Measurements from ENCODE around the gene DDIT3. TPM values are rescaled to one million over a fixed set of nuclear protein-coding genes. Genes with fewer than 3 reads are reported as not detected.
"Not testable (repeated sequence)": the region's sequence is repeated elsewhere in the genome, so short reads cannot be mapped to it uniquely, and the experiment has no call there.

Gene DDIT3
- total RNA-seq, 2 donors from 2014 or later = 9.9 to 12.4 TPM

DNA sequence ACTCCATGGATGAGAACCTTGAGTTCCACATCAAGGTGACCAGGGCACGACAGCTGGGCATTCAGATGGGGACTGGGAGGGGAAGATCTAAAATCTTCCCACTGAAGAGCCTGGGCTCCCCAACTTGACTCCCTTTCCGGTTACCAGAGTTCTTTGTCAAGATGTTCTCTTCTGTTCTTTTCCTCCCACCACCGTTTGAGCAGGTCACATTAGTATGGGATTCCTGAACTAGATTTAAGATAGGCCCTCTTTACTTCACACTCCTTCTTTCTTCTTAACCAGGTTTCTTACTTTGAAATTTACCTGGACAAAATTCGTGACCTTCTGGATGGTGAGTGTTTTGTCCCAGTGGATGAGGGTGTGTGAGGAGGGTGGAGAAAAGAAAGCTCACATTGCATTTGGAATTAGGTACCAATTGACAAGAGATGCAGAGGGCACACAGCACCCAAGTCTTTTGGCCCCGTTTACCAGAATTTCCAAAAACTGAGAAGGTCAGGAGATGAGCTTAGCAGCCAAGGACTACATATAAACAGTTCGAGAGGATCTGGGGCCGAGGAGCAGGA lies 43.9 kb upstream of the DDIT3 start:
- H3K36me3 Mint-ChIP-seq (ENCODE audit: low read depth) = peaks cover 8% of the 10 kb centered on the region
- no peak overlapping the region for H3K4me3 ChIP-seq (ENCODE audit: low read length)
- no peak overlapping the region for H3K27ac ChIP-seq (ENCODE audit: low read depth, low read length)
- H3K27me3 ChIP-seq (ENCODE audit: control insufficient read depth, insufficient read depth, low read length, poor library complexity, severe bottlenecking) = no peaks in the 10 kb centered on the region
- H3K9me3 Mint-ChIP-seq = no peaks in the 10 kb centered on the region
- no peak overlapping the region for H3K9ac ChIP-seq (ENCODE audit: extremely low read depth, low read length, poor library complexity, severe bottlenecking)
- TF ChIP-seq, protein P1, sequence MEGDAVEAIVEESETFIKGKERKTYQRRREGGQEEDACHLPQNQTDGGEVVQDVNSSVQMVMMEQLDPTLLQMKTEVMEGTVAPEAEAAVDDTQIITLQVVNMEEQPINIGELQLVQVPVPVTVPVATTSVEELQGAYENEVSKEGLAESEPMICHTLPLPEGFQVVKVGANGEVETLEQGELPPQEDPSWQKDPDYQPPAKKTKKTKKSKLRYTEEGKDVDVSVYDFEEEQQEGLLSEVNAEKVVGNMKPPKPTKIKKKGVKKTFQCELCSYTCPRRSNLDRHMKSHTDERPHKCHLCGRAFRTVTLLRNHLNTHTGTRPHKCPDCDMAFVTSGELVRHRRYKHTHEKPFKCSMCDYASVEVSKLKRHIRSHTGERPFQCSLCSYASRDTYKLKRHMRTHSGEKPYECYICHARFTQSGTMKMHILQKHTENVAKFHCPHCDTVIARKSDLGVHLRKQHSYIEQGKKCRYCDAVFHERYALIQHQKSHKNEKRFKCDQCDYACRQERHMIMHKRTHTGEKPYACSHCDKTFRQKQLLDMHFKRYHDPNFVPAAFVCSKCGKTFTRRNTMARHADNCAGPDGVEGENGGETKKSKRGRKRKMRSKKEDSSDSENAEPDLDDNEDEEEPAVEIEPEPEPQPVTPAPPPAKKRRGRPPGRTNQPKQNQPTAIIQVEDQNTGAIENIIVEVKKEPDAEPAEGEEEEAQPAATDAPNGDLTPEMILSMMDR (conservative IDR thresholded peaks at IDR 0.05) = no peak
- H3K27ac Mint-ChIP-seq = no peak overlapping the region
- no peak for DNase-seq
- H3K36me3 ChIP-seq (ENCODE audit: control insufficient read depth, insufficient read depth, low read length) = no peaks in the 10 kb centered on the region
- no peaks in the 10 kb centered on the region for H3K4me1 Mint-ChIP-seq
- H3K27me3 Mint-ChIP-seq (ENCODE audit: insufficient read depth) = no peaks in the 10 kb centered on the region
- no peak overlapping the region for H3K4me3 Mint-ChIP-seq
- 90 to 95% methylated on average over 6 to 7 of the region's 7 CpGs for WGBS, 2 experiments (ENCODE audit: insufficient coverage in 1 of 2, insufficient read length in 1 of 2)
- no peaks in the 10 kb centered on the region for H3K9me3 ChIP-seq (ENCODE audit: control insufficient read depth, low read length)
- no peaks in the 10 kb centered on the region for H3K4me1 ChIP-seq (ENCODE audit: control insufficient read depth, insufficient read depth, low read length)

DNA sequence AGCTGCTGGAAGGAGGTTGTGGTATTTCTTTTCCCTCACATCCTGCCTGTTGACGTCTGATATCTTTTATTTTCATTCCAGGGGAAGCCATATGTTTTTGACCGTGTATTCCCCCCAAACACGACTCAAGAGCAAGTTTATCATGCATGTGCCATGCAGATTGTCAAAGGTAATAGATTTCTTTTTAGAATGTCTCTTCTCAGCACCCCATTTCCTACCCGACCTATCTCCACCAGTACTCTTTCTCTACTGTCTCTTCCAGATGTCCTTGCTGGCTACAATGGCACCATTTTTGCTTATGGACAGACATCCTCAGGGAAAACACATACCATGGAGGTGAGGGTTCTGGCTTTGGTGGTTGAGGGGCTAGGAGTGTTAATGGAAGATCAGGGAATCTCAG lies 43.0 kb upstream of the DDIT3 start:
- Mint-ChIP-seq H3K4me3 (no peak overlapping the region), H3K4me1 (no peaks in the 10 kb centered on the region), H3K9me3 (no peaks in the 10 kb centered on the region), H3K36me3 (ENCODE audit: low read depth) (peaks cover 2% of the 10 kb centered on the region), H3K27me3 (ENCODE audit: insufficient read depth) (no peaks in the 10 kb centered on the region), H3K27ac (no peak overlapping the region)
- Histone ChIP-seq H3K4me3 (ENCODE audit: low read length) (no peak overlapping the region), H3K27ac (ENCODE audit: low read depth, low read length) (no peak overlapping the region), H3K4me1 (ENCODE audit: control insufficient read depth, insufficient read depth, low read length) (no peaks in the 10 kb centered on the region), H3K9me3 (ENCODE audit: control insufficient read depth, low read length) (no peaks in the 10 kb centered on the region), H3K27me3 (ENCODE audit: control insufficient read depth, insufficient read depth, low read length, poor library complexity, severe bottlenecking) (no peaks in the 10 kb centered on the region), H3K36me3 (ENCODE audit: control insufficient read depth, insufficient read depth, low read length) (no peaks in the 10 kb centered on the region), H3K9ac (ENCODE audit: extremely low read depth, low read length, poor library complexity, severe bottlenecking) (no peak overlapping the region)
- WGBS, 2 experiments (ENCODE audit: insufficient coverage in 1 of 2, insufficient read length in 1 of 2) = 89 to 93% methylated on average over 4 of the region's 4 CpGs
- TF ChIP-seq, protein P1 (conservative IDR thresholded peaks at IDR 0.05) = no peak
- DNase-seq = no peak

DNA sequence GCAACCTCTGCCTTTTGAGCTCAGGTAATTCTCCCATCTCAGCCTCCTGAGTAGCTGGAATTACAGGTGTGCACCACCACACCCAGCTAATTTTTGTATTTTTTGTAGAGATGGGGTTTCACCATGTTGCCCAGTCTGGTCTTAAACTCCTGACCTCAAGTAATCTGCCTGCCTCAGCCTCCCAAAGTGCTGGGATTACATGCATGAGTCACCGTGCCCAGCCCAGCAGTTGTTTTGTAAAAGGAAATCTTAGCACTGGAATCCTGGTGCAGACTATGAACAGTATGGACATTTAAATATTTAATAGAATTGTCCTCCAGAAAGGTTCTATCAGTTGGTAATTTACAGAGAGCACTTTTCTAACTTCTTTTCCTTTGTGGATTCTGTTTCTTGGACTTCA lies 40.8 kb upstream of the DDIT3 start:
- not testable (repeated sequence) for H3K4me1 Mint-ChIP-seq; H3K27me3 ChIP-seq (ENCODE audit: control insufficient read depth, insufficient read depth, low read length, poor library complexity, severe bottlenecking); DNase-seq; H3K4me3 ChIP-seq (ENCODE audit: low read length); H3K4me1 ChIP-seq (ENCODE audit: control insufficient read depth, insufficient read depth, low read length); H3K27ac Mint-ChIP-seq; H3K36me3 ChIP-seq (ENCODE audit: control insufficient read depth, insufficient read depth, low read length); H3K9me3 Mint-ChIP-seq; H3K36me3 Mint-ChIP-seq (ENCODE audit: low read depth); H3K27me3 Mint-ChIP-seq (ENCODE audit: insufficient read depth); H3K9me3 ChIP-seq (ENCODE audit: control insufficient read depth, low read length); H3K27ac ChIP-seq (ENCODE audit: low read depth, low read length); H3K9ac ChIP-seq (ENCODE audit: extremely low read depth, low read length, poor library complexity, severe bottlenecking); H3K4me3 Mint-ChIP-seq
- 85 to 100% methylated on average over 1 of the region's 1 CpG for WGBS, 2 experiments (ENCODE audit: insufficient coverage in 1 of 2, insufficient read length in 1 of 2)

DNA sequence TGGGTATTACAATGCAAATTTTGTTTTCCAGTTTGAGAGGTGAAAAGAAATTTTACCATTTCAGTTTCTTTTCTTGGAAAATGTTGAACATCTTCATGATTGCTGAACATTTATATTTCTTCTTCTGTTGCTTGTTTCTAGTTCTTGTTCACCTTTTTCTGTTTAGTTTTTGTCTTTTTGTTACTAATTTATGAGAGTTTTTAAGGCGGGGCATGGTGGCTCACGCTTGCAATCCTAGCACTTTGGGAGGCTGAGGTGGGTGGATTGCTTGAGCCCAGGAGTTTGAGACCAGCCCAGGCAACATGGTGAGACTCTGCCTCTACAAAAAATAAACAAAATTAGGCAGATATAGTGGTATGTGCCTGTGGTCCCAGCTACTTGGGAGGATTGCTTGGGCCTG lies 40.2 kb upstream of the DDIT3 start:
- Mint-ChIP-seq H3K27ac (no peak overlapping the region), H3K4me3 (no peak overlapping the region), H3K4me1 (no peaks in the 10 kb centered on the region), H3K36me3 (ENCODE audit: low read depth) (no peaks in the 10 kb centered on the region), H3K9me3 (no peaks in the 10 kb centered on the region), H3K27me3 (ENCODE audit: insufficient read depth) (no peaks in the 10 kb centered on the region)
- Histone ChIP-seq H3K36me3 (ENCODE audit: control insufficient read depth, insufficient read depth, low read length) (no peaks in the 10 kb centered on the region), H3K27ac (ENCODE audit: low read depth, low read length) (no peak overlapping the region), H3K27me3 (ENCODE audit: control insufficient read depth, insufficient read depth, low read length, poor library complexity, severe bottlenecking) (no peaks in the 10 kb centered on the region), H3K9ac (ENCODE audit: extremely low read depth, low read length, poor library complexity, severe bottlenecking) (no peak overlapping the region), H3K9me3 (ENCODE audit: control insufficient read depth, low read length) (no peaks in the 10 kb centered on the region), H3K4me1 (ENCODE audit: control insufficient read depth, insufficient read depth, low read length) (no peaks in the 10 kb centered on the region), H3K4me3 (ENCODE audit: low read length) (no peak overlapping the region)
- TF ChIP-seq, protein P1 (conservative IDR thresholded peaks at IDR 0.05) = no peak
- 86 to 100% methylated on average over 2 of the region's 2 CpGs for WGBS, 2 experiments (ENCODE audit: insufficient coverage in 1 of 2, insufficient read length in 1 of 2)
- no peak for DNase-seq

Data from endodermal cell (in vitro differentiated cells).